Mesenchymal stem cell (in vitro differentiated cells and primary cell): ENCODE results near the gene CCDC197.

Source experiments
- DNase-seq: peaks from one replicate; pipeline ENCODE4 v3.0.0-alpha.2; 2013
- H2AFZ ChIP-seq: one replicate; pipeline ENCODE4 v1.6.1; 2013; ENCODE audit warnings: low read depth, mild to moderate bottlenecking, control low read depth, inconsistent platforms, low read length, moderate library complexity
- H2AK5ac ChIP-seq: 2 replicates; pipeline ENCODE4 v1.6.1; 2013; ENCODE audit warnings: low read length, moderate library complexity, mild to moderate bottlenecking, inconsistent platforms; ENCODE audit not compliant: severe bottlenecking
- H2BK120ac ChIP-seq: one replicate; pipeline ENCODE4 v1.6.1; 2013; ENCODE audit warnings: low read depth, mild to moderate bottlenecking, inconsistent platforms, low read length, moderate library complexity
- H2BK12ac ChIP-seq, 2 experiments: one replicate each; pipeline ENCODE4 v1.6.1; 2013; ENCODE audit warnings: inconsistent platforms in 2 of 2, low read length in 2 of 2, mild to moderate bottlenecking in 2 of 2, moderate library complexity in 2 of 2, control low read depth in 1 of 2
- H2BK15ac ChIP-seq: one replicate; pipeline ENCODE4 v1.6.1; 2013; ENCODE audit warnings: mild to moderate bottlenecking, low read depth, inconsistent platforms; ENCODE audit not compliant: poor library complexity, severe bottlenecking
- H2BK5ac ChIP-seq: 2 replicates; pipeline ENCODE4 v1.6.1; 2013; ENCODE audit warnings: low read depth, mild to moderate bottlenecking, low read length, control low read depth, inconsistent platforms; ENCODE audit not compliant: poor library complexity, severe bottlenecking
- H3K14ac ChIP-seq, 2 experiments: one replicate each; pipeline ENCODE4 v1.6.1; 2013; ENCODE audit warnings: inconsistent platforms in 2 of 2, low read length in 2 of 2, control low read depth in 1 of 2, mild to moderate bottlenecking in 1 of 2, moderate library complexity in 1 of 2
- H3K18ac ChIP-seq, 2 experiments: one replicate each; pipeline ENCODE4 v1.6.1; 2013; ENCODE audit warnings: inconsistent platforms in 2 of 2, low read length in 2 of 2, control low read depth in 1 of 2, low read depth in 1 of 2, mild to moderate bottlenecking in 1 of 2
- H3K23ac ChIP-seq, 2 experiments: one replicate each; pipeline ENCODE4 v1.6.1; 2013; ENCODE audit warnings: inconsistent platforms in 2 of 2, low read length in 2 of 2, mild to moderate bottlenecking in 2 of 2, moderate library complexity in 2 of 2, control low read depth in 1 of 2
- H3K27ac ChIP-seq: 2 replicates; pipeline ENCODE4 v1.5.1; 2013; ENCODE audit warnings: mild to moderate bottlenecking, moderate library complexity, low read length, control low read depth, inconsistent platforms; ENCODE audit not compliant: poor library complexity, severe bottlenecking
- H3K27me3 ChIP-seq, 2 experiments: 2 replicates each; pipeline versions ENCODE4 v1.6.1 to v1.7.0; 2013; ENCODE audit warnings: low read length in 2 of 2, mild to moderate bottlenecking in 2 of 2, moderate library complexity in 2 of 2, control low read depth in 1 of 2, inconsistent platforms in 1 of 2; ENCODE audit not compliant: control insufficient read depth in 1 of 2, insufficient read depth in 1 of 2
- H3K36me3 ChIP-seq, 2 experiments: 2 replicates each; pipeline versions ENCODE4 v1.6.1 to v1.7.0; 2013; ENCODE audit warnings: low read length in 2 of 2, control low read depth in 1 of 2, inconsistent platforms in 1 of 2, low read depth in 1 of 2, mild to moderate bottlenecking in 1 of 2; ENCODE audit not compliant: insufficient read depth in 2 of 2, control insufficient read depth in 1 of 2
- H3K4ac ChIP-seq, 2 experiments: one replicate each; pipeline ENCODE4 v1.6.1; 2013; ENCODE audit warnings: inconsistent platforms in 2 of 2, low read length in 2 of 2, mild to moderate bottlenecking in 2 of 2, moderate library complexity in 2 of 2, control low read depth in 1 of 2, low read depth in 1 of 2
- H3K4me1 ChIP-seq: 2 replicates; pipeline ENCODE4 v1.6.1; 2013; ENCODE audit warnings: low read depth, low read length, control low read depth; ENCODE audit not compliant: control insufficient read depth, insufficient read depth
- H3K4me2 ChIP-seq: 2 replicates; pipeline ENCODE4 v1.6.1; 2013; ENCODE audit warnings: low read length, mild to moderate bottlenecking, inconsistent platforms; ENCODE audit not compliant: poor library complexity, severe bottlenecking
- H3K4me3 ChIP-seq, 2 experiments: 2 replicates each; pipeline versions ENCODE4 v1.5.1 to v1.7.0; 2013; ENCODE audit warnings: low read length in 2 of 2, mild to moderate bottlenecking in 2 of 2, control low read depth in 1 of 2, low read depth in 1 of 2; ENCODE audit not compliant: insufficient read depth in 1 of 2
- H3K79me1 ChIP-seq: replicated peaks from 2 replicates; pipeline ENCODE4 v1.6.1; 2013; ENCODE audit warnings: mild to moderate bottlenecking, control low read depth, low read length, inconsistent platforms; ENCODE audit not compliant: poor library complexity, severe bottlenecking
- H3K9ac ChIP-seq: 2 replicates; pipeline ENCODE4 v1.7.0; 2013; ENCODE audit warnings: mild to moderate bottlenecking, low read length, moderate library complexity
- H3K9me3 ChIP-seq: 2 replicates; pipeline ENCODE4 v1.7.0; 2013; ENCODE audit warnings: mild to moderate bottlenecking, low read length; ENCODE audit not compliant: control insufficient read depth
- H4K8ac ChIP-seq: one replicate; pipeline ENCODE4 v1.6.1; 2013; ENCODE audit warnings: inconsistent platforms, mild to moderate bottlenecking, low read length, moderate library complexity
- H4K91ac ChIP-seq: one replicate; pipeline ENCODE4 v1.6.1; 2013; ENCODE audit warnings: mild to moderate bottlenecking, low read length, inconsistent platforms
- WGBS: methylation state at CpG from one replicate; pipeline ENCODE4 v1.1.7; 2013; ENCODE audit warnings: mixed read lengths; 5-methylcytosine and 5-hydroxymethylcytosine counted together

CCDC197 gene

GRCh38 chr14:94019329-94019728 lies 22.2 kb downstream of the CCDC197 start:
- DNase-seq: no peak
- peaks cover 8% of the 10 kb centered on the region for H3K4me1 ChIP-seq
- H3K9ac ChIP-seq: no peak overlapping the region
- H3K79me1 ChIP-seq: no peaks in the 10 kb centered on the region
- H3K9me3 ChIP-seq: no peaks in the 10 kb centered on the region
- no peak overlapping the region for H3K18ac ChIP-seq
- H3K27me3 ChIP-seq: peaks cover 32 to 45% of the 10 kb centered on the region in 2 experiments
- no peak overlapping the region for H3K27ac ChIP-seq
- H4K91ac ChIP-seq: no peak overlapping the region
- H2AFZ ChIP-seq: no peak overlapping the region
- no peak overlapping the region for H4K8ac ChIP-seq
- no peak overlapping the region for H2BK5ac ChIP-seq
- H2BK120ac ChIP-seq: no peak overlapping the region
- no peak overlapping the region for H3K4me2 ChIP-seq
- WGBS: 88% methylated on average over 6 of the region's 6 CpGs
- no peak overlapping the region for H3K23ac ChIP-seq
- no peak overlapping the region for H2BK12ac ChIP-seq
- H3K4ac ChIP-seq: no peak overlapping the region
- H3K14ac ChIP-seq: no peak overlapping the region
- H3K36me3 ChIP-seq: no peaks in the 10 kb centered on the region
- H2AK5ac ChIP-seq: no peak overlapping the region
- H2BK15ac ChIP-seq: no peak overlapping the region
- no peak overlapping the region for H3K4me3 ChIP-seq

- H4K91ac ChIP-seq: no peak overlapping the region
- no peak overlapping the region for H2BK12ac ChIP-seq
- H3K4ac ChIP-seq: no peak overlapping the region
- H3K79me1 ChIP-seq: no peaks in the 10 kb centered on the region
- no peak overlapping the region for H3K27ac ChIP-seq
- no peak overlapping the region for H4K8ac ChIP-seq
- no peak for DNase-seq
- no peaks in the 10 kb centered on the region for H3K9me3 ChIP-seq
- no peak overlapping the region for H2AK5ac ChIP-seq
- H3K27me3 ChIP-seq: peaks cover 25 to 36% of the 10 kb centered on the region in 2 experiments
- no peak overlapping the region for H3K14ac ChIP-seq
- no peaks in the 10 kb centered on the region for H3K36me3 ChIP-seq
- H2AFZ ChIP-seq: no peak overlapping the region
- H3K23ac ChIP-seq: peak overlapping the region in 1 of 2 experiments; percentile 35
- H2BK120ac ChIP-seq: no peak overlapping the region
- no peak overlapping the region for H2BK15ac ChIP-seq
- no peak overlapping the region for H3K4me3 ChIP-seq
- no peak overlapping the region for H2BK5ac ChIP-seq
- no peak overlapping the region for H3K9ac ChIP-seq
- no peak overlapping the region for H3K4me2 ChIP-seq
- H3K4me1 ChIP-seq: peaks cover 8% of the 10 kb centered on the region
- H3K18ac ChIP-seq: no peak overlapping the region
- WGBS: 85% methylated on average over 4 of the region's 4 CpGs
These were observed 23.2 kb downstream of the CCDC197 start for GRCh38 chr14:94020267-94020666.

GRCh38 chr14:94021001-94021400 lies 23.9 kb downstream of the CCDC197 start:
- Histone ChIP-seq H3K4me3 (no peak overlapping the region), H3K27ac (peak overlapping the region; percentile 17), H3K18ac (no peak overlapping the region), H3K9ac (no peak overlapping the region), H3K4me2 (no peak overlapping the region), H3K14ac (no peak overlapping the region), H3K23ac (no peak overlapping the region), H3K79me1 (no peaks in the 10 kb centered on the region), H2BK5ac (no peak overlapping the region), H3K36me3 (no peaks in the 10 kb centered on the region), H3K9me3 (no peaks in the 10 kb centered on the region), H3K4me1 (peaks cover 10% of the 10 kb centered on the region), H2BK12ac (no peak overlapping the region), H4K8ac (no peak overlapping the region), H2AK5ac (no peak overlapping the region), H4K91ac (no peak overlapping the region), H2BK120ac (no peak overlapping the region), H3K27me3 (peaks cover 20 to 31% of the 10 kb centered on the region in 2 experiments), H2BK15ac (no peak overlapping the region), H3K4ac (no peak overlapping the region), H2AFZ (no peak overlapping the region)
- no peak for DNase-seq
- WGBS: no CpG with 5 or more reads among the region's 2 CpGs

DNA sequence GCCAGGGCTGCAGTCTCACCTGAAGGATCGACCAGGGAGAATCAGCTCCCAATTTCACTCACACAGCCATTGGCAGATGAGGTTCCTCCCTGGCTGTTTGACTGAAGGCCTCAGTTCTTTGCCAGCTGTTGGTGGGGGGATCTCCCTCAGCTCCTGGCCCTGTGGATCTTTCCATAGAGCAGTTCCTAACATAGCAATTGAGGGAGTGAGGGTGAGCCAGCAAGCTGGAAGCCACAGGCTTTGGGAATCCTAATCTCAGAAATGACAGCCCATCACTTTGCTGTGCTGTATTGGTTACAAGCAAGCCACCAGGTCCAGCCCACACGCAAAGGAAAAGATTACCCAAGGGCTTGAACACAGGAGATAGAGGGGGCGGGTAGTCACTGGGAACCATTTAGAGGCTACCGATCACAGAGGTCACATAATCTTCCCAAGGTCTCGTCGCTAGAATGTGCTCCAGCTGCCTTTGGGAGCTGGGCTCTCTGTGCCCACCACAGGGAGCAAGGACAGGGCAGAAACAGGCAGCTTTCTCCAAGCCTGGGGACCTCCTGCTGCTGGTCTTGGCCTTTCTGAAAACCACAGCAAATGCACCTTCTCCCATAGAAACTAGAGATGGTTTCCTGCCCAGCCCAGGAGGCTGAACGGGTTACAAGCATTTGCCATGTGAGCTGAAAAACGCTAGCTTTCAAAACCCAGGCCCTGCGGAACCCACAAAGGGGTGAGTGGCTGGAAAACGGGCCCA lies 24.5 kb downstream of the CCDC197 start:
- Histone ChIP-seq H3K79me1 (peaks cover under 1% of the 10 kb centered on the region), H3K14ac (no peak overlapping the region), H3K9ac (no peak overlapping the region), H3K27me3 (peaks cover 15 to 26% of the 10 kb centered on the region in 2 experiments), H3K4ac (no peak overlapping the region), H4K8ac (no peak overlapping the region), H3K27ac (peak overlapping the region; percentile 17), H2AK5ac (no peak overlapping the region), H2BK15ac (no peak overlapping the region), H3K4me1 (peaks cover 11% of the 10 kb centered on the region), H3K4me2 (no peak overlapping the region), H3K36me3 (no peaks in the 10 kb centered on the region), H2BK120ac (no peak overlapping the region), H2AFZ (no peak overlapping the region), H4K91ac (no peak overlapping the region), H3K23ac (no peak overlapping the region), H2BK5ac (no peak overlapping the region), H3K18ac (no peak overlapping the region), H2BK12ac (no peak overlapping the region), H3K9me3 (no peaks in the 10 kb centered on the region), H3K4me3 (no peak overlapping the region)
- no peak for DNase-seq
- WGBS: 71% methylated on average over 9 of the region's 10 CpGs
